ENCODE measurements around the gene CD81. TPM values are rescaled to one million over a fixed set of nuclear protein-coding genes. Genes with fewer than 3 reads are reported as not detected.

The CD81 gene
- total RNA-seq, 1 donor from 2014 or later: 347 TPM

DNA sequence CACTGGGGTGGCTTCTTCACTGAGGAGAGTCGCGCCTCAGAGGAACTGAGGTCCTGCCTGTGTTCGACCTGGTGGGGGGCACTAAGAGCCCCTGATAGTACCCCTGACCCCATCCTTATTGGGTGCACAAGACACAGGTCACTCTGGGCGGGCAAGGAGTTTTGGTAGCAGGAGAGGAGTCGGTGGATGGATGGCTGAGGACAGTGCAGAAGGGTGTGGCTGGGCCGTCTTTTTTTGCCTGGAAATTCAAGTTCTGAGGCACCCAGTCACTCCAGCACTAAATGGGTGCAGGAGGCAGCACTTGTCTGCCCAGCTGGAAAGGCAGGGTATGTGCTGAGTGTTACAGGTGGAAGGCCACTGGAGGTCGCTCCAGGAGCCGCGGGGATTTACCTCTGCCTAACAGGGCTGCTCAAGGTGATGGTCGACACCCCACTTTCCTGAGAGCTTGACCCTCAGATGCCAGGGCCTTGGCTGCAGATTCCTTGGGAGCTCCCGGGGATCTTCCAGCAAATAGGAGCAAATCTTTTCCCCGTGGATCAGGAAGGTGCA lies 24.4 kb downstream of the CD81 start:
- TF ChIP-seq, protein P1, sequence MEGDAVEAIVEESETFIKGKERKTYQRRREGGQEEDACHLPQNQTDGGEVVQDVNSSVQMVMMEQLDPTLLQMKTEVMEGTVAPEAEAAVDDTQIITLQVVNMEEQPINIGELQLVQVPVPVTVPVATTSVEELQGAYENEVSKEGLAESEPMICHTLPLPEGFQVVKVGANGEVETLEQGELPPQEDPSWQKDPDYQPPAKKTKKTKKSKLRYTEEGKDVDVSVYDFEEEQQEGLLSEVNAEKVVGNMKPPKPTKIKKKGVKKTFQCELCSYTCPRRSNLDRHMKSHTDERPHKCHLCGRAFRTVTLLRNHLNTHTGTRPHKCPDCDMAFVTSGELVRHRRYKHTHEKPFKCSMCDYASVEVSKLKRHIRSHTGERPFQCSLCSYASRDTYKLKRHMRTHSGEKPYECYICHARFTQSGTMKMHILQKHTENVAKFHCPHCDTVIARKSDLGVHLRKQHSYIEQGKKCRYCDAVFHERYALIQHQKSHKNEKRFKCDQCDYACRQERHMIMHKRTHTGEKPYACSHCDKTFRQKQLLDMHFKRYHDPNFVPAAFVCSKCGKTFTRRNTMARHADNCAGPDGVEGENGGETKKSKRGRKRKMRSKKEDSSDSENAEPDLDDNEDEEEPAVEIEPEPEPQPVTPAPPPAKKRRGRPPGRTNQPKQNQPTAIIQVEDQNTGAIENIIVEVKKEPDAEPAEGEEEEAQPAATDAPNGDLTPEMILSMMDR (IDR thresholded peaks at IDR 0.05; ENCODE audit: partially characterized antibody, unreplicated experiment): no peak
- Mint-ChIP-seq H3K9me3 (ENCODE audit: unreplicated experiment) (peaks cover 6% of the 10 kb centered on the region), H3K4me3 (ENCODE audit: unreplicated experiment) (peak overlapping the region; percentile 92), H3K4me1 (ENCODE audit: low read depth, unreplicated experiment) (peaks cover 5% of the 10 kb centered on the region), H3K36me3 (ENCODE audit: unreplicated experiment) (no peaks in the 10 kb centered on the region), H3K27me3 (ENCODE audit: unreplicated experiment) (peaks cover 7% of the 10 kb centered on the region), H3K27ac (ENCODE audit: unreplicated experiment) (peak overlapping the region; percentile 28)
- no peak for DNase-seq

GRCh38 chr11:2402106-2402505 lies 25.0 kb downstream of the CD81 start:
- peaks cover 8% of the 10 kb centered on the region for H3K27me3 Mint-ChIP-seq (ENCODE audit: unreplicated experiment)
- peaks cover 5% of the 10 kb centered on the region for H3K4me1 Mint-ChIP-seq (ENCODE audit: low read depth, unreplicated experiment)
- H3K36me3 Mint-ChIP-seq (ENCODE audit: unreplicated experiment): no peaks in the 10 kb centered on the region
- TF ChIP-seq, protein P1 (IDR thresholded peaks at IDR 0.05; ENCODE audit: partially characterized antibody, unreplicated experiment): no peak
- H3K27ac Mint-ChIP-seq (ENCODE audit: unreplicated experiment): no peak overlapping the region
- peaks cover 5% of the 10 kb centered on the region for H3K9me3 Mint-ChIP-seq (ENCODE audit: unreplicated experiment)
- peak overlapping the region; percentile 92 for H3K4me3 Mint-ChIP-seq (ENCODE audit: unreplicated experiment)
- DNase-seq: no peak

DNA sequence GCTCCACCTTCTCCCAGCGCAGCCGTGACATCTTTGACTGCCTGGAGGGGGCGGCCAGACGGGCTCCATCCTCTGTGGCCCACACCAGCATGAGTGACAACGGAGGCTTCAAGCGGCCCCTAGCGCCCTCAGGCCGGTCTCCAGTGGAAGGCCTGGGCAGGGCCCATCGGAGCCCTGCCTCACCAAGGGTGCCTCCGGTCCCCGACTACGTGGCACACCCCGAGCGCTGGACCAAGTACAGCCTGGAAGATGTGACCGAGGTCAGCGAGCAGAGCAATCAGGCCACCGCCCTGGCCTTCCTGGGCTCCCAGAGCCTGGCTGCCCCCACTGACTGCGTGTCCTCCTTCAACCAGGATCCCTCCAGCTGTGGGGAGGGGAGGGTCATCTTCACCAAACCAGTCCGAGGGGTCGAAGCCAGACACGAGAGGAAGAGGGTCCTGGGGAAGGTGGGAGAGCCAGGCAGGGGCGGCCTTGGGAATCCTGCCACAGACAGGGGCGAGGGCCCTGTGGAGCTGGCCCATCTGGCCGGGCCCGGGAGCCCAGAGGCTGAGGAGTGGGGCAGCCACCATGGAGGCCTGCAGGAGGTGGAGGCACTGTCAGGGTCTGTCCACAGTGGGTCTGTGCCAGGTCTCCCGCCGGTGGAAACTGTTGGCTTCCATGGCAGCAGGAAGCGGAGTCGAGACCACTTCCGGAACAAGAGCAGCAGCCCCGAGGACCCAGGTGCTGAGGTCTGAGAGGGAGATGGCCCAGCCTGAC lies 26.0 kb downstream of the CD81 start:
- H3K4me1 Mint-ChIP-seq (ENCODE audit: low read depth, unreplicated experiment): peaks cover 5% of the 10 kb centered on the region
- peaks cover 6% of the 10 kb centered on the region for H3K27me3 Mint-ChIP-seq (ENCODE audit: unreplicated experiment)
- H3K9me3 Mint-ChIP-seq (ENCODE audit: unreplicated experiment): peaks cover 5% of the 10 kb centered on the region
- H3K27ac Mint-ChIP-seq (ENCODE audit: unreplicated experiment): no peak overlapping the region
- TF ChIP-seq, protein P1 (IDR thresholded peaks at IDR 0.05; ENCODE audit: partially characterized antibody, unreplicated experiment): no peak
- DNase-seq: no peak
- no peak overlapping the region for H3K4me3 Mint-ChIP-seq (ENCODE audit: unreplicated experiment)
- no peaks in the 10 kb centered on the region for H3K36me3 Mint-ChIP-seq (ENCODE audit: unreplicated experiment)

DNA sequence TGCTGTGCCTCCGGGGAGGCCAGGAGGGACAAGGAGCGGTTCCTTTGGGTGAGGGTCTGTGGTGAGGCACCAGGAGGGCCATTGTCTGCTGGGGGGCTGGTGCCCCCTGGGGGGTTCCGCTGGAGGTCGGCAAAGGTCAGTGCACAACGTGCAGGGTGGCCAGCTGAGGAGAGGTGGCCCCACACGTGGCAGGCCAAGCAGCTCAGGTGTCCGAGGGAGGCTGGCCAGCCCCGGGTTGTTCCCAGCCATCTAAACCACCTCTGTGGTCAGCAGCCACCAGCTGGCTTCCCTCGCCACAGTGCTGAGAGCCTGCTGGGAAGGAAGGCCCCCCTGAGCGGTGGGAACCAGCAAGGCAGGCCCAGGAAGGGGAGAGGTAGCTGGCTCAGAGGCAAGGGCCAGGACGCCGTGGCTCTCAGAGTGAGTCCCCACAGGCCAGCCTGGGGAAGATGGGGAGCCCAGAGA lies 27.7 kb downstream of the CD81 start:
- H3K9me3 Mint-ChIP-seq (ENCODE audit: unreplicated experiment): peaks cover 2% of the 10 kb centered on the region
- H3K4me3 Mint-ChIP-seq (ENCODE audit: unreplicated experiment): no peak overlapping the region
- DNase-seq: no peak
- H3K27ac Mint-ChIP-seq (ENCODE audit: unreplicated experiment): no peak overlapping the region
- TF ChIP-seq, protein P1 (IDR thresholded peaks at IDR 0.05; ENCODE audit: partially characterized antibody, unreplicated experiment): no peak
- H3K27me3 Mint-ChIP-seq (ENCODE audit: unreplicated experiment): peaks cover 6% of the 10 kb centered on the region
- H3K36me3 Mint-ChIP-seq (ENCODE audit: unreplicated experiment): no peaks in the 10 kb centered on the region
- peaks cover 3% of the 10 kb centered on the region for H3K4me1 Mint-ChIP-seq (ENCODE audit: low read depth, unreplicated experiment)

DNA sequence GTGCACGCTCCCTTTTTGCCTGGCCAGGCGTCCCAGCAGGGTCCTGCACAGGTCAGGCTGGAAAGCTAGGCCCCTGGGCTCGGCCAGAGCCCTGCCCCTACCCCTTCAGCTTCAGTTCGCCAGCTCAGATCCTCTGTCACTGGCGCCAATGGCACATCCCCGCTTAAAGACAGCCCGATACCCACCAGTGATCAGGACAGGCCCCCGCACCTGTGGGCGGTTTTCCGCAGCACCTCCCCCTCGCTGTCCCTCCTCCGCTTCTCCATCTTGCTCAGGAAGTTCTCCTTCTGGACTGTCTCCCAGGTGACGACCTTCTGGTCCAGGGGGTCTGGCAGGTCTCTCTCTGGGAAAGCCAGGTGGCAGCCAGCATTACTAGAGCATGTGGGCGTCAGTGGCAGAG lies 29.3 kb downstream of the CD81 start:
- H3K9me3 Mint-ChIP-seq (ENCODE audit: unreplicated experiment): peaks cover 2% of the 10 kb centered on the region
- DNase-seq: no peak
- H3K4me3 Mint-ChIP-seq (ENCODE audit: unreplicated experiment): no peak overlapping the region
- TF ChIP-seq, protein P1 (IDR thresholded peaks at IDR 0.05; ENCODE audit: partially characterized antibody, unreplicated experiment): no peak
- H3K27me3 Mint-ChIP-seq (ENCODE audit: unreplicated experiment): peaks cover 5% of the 10 kb centered on the region
- peaks cover 1% of the 10 kb centered on the region for H3K4me1 Mint-ChIP-seq (ENCODE audit: low read depth, unreplicated experiment)
- H3K27ac Mint-ChIP-seq (ENCODE audit: unreplicated experiment): no peak overlapping the region
- no peaks in the 10 kb centered on the region for H3K36me3 Mint-ChIP-seq (ENCODE audit: unreplicated experiment)

Data from glutamatergic neuron (in vitro differentiated cells).